ENCODE results near the gene KCNQ1OT1. TPM values are rescaled to one million over a fixed set of nuclear protein-coding genes. Genes with fewer than 3 reads are reported as not detected.

KCNQ1OT1 gene
- total RNA-seq, 2 donors from 2014 or later, result 5.2 to 6.9 TPM

DNA sequence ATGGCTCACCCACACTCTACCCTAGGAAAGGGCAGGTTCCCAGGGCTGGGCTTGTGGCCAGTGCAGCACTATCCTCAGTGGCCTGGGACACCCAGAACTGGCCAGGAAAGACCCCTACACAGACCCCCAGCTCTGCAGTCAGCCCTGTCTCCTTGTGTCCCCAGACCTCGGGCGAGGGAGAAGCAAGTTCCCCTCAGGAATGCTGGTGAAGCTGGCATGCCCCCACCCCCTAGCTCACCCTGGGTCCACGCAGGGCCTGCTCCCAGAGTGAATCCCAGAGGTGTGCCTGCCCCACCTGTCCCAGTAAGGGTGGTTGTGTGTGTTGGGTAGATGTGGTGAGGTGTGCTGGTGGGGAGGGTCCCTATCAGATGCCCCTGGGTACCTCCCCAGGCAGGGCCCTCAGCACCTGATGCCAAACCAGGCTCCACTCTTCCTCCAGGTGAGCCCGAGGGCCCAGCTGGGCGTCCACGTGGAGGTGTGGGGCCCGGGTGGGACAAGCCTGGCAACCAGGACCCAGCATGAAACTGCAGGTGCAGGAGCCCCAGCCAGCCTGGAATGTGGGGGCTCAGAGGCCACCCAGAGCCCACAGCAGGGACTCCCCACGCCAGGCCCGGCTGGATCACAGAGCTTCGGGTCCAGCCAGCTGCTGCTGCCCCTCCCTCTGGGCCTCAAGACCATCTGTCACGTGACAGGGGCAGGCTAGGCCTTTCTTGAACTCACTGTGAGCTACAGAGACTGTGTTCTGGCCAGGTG, 48.4 kb upstream of the KCNQ1OT1 start:
- Histone ChIP-seq H3K4me1 (ENCODE audit: control insufficient read depth, insufficient read depth, low read length) (no peaks in the 10 kb centered on the region), H3K36me3 (ENCODE audit: control insufficient read depth, insufficient read depth, low read length) (no peaks in the 10 kb centered on the region), H3K9me3 (ENCODE audit: control insufficient read depth, low read length) (no peaks in the 10 kb centered on the region), H3K27me3 (ENCODE audit: control insufficient read depth, insufficient read depth, low read length, poor library complexity, severe bottlenecking) (peaks cover 5% of the 10 kb centered on the region), H3K4me3 (ENCODE audit: low read length) (no peak overlapping the region), H3K9ac (ENCODE audit: extremely low read depth, low read length, poor library complexity, severe bottlenecking) (no peak overlapping the region), H3K27ac (ENCODE audit: low read depth, low read length) (no peak overlapping the region)
- Mint-ChIP-seq H3K27me3 (ENCODE audit: insufficient read depth) (peaks cover 62% of the 10 kb centered on the region), H3K27ac (no peak overlapping the region), H3K4me3 (no peak overlapping the region), H3K36me3 (ENCODE audit: low read depth) (no peaks in the 10 kb centered on the region), H3K4me1 (peaks cover 5% of the 10 kb centered on the region), H3K9me3 (no peaks in the 10 kb centered on the region)
- TF ChIP-seq, protein P1, sequence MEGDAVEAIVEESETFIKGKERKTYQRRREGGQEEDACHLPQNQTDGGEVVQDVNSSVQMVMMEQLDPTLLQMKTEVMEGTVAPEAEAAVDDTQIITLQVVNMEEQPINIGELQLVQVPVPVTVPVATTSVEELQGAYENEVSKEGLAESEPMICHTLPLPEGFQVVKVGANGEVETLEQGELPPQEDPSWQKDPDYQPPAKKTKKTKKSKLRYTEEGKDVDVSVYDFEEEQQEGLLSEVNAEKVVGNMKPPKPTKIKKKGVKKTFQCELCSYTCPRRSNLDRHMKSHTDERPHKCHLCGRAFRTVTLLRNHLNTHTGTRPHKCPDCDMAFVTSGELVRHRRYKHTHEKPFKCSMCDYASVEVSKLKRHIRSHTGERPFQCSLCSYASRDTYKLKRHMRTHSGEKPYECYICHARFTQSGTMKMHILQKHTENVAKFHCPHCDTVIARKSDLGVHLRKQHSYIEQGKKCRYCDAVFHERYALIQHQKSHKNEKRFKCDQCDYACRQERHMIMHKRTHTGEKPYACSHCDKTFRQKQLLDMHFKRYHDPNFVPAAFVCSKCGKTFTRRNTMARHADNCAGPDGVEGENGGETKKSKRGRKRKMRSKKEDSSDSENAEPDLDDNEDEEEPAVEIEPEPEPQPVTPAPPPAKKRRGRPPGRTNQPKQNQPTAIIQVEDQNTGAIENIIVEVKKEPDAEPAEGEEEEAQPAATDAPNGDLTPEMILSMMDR (conservative IDR thresholded peaks at IDR 0.05), result no peak
- no peak for DNase-seq
- WGBS, 2 experiments (ENCODE audit: insufficient coverage in 1 of 2, insufficient read length in 1 of 2), result 86 to 98% methylated on average over 6 to 11 of the region's 11 CpGs

DNA sequence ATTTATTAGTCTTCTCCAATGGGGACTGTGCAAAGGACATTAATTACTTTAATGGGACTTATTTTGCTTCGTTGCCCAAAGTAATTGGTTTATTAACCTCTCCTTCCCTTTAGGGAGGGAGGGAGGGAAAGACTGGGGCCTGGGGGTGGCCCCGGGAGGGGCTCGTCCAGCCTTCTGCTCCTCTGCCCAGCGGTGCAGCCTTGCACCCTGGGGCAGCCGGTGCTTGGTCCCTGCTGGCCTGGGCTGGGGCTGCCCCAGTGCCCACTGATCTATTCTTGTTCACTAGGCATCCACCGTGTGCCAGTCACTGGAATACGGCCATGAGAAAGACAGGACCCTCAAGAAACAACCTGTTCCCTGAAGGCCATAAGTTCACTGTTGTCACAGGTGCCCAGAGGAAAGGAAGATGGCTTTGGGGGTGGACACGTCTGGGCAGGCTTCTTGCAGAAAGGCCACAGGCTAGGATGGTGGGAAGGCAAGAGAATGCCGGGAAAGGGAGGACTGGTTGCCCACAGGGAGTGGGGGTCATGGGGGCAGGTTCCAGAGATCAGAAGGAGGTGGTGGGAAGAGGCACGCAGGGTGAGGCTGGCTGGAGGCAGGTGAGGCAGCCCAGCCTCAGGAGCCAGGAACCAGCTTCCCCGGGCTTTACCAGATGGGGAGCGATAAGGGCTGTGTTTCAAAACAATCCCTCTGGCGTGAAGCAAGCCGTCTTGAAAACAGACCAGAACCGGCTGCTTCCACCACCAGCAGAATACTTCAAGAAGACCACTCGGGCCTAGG, 47.6 kb upstream of the KCNQ1OT1 start:
- peaks cover 4% of the 10 kb centered on the region for H3K27me3 ChIP-seq (ENCODE audit: control insufficient read depth, insufficient read depth, low read length, poor library complexity, severe bottlenecking)
- Mint-ChIP-seq H3K4me1 (peaks cover 10% of the 10 kb centered on the region), H3K4me3 (no peak overlapping the region), H3K36me3 (ENCODE audit: low read depth) (no peaks in the 10 kb centered on the region), H3K27ac (peak overlapping the region; percentile 8), H3K27me3 (ENCODE audit: insufficient read depth) (peaks cover 54% of the 10 kb centered on the region), H3K9me3 (no peaks in the 10 kb centered on the region)
- no peak overlapping the region for H3K27ac ChIP-seq (ENCODE audit: low read depth, low read length)
- WGBS, 2 experiments (ENCODE audit: insufficient coverage in 1 of 2, insufficient read length in 1 of 2), result 89% methylated on average over 8 to 16 of the region's 16 CpGs
- no peak for DNase-seq
- H3K4me3 ChIP-seq (ENCODE audit: low read length), result no peak overlapping the region
- H3K9ac ChIP-seq (ENCODE audit: extremely low read depth, low read length, poor library complexity, severe bottlenecking), result no peak overlapping the region
- TF ChIP-seq, protein P1 (conservative IDR thresholded peaks at IDR 0.05), result no peak
- H3K9me3 ChIP-seq (ENCODE audit: control insufficient read depth, low read length), result no peaks in the 10 kb centered on the region
- H3K36me3 ChIP-seq (ENCODE audit: control insufficient read depth, insufficient read depth, low read length), result no peaks in the 10 kb centered on the region
- H3K4me1 ChIP-seq (ENCODE audit: control insufficient read depth, insufficient read depth, low read length), result no peaks in the 10 kb centered on the region

DNA sequence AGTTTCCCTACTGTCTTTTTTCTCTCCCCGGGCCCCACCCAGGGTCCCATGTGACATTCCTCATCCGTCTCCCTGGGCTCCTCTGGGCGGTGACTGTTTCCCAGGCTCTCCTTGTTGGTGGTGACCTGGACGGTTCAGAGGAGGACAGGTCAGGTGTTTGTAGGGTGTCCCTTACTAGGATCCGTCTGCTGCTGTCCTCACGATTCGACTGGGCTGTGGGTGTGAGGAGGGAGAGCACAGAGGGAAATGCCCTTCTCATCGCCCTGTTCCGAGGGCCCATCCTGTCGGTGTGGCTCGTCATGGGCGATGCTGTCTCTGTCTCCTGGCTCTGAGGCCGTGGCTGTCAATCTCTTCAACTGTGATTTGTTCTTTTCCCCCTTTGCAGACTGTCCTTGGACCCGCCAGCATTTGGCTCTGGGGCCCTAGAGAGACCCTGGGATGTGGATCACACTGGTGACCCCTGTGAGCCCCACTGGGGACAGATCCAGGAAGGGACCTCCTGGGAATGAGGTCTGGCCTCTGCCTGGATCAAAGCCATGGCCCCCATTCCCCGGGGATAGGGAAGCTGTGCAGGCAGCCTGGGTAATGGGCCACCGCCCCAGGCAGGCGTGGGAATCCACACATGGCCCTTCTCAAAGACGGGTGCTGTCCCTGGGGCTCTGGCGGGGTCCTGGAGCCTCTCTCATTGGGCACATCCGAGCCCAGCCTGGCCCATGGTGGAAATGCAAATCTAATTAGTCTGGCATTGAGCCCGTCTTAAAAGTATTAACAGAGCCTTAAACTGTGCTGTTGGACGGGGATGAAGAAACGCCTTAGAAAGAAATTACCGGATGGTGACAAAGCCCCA, 46.8 kb upstream of the KCNQ1OT1 start:
- Mint-ChIP-seq H3K27ac (no peak overlapping the region), H3K4me1 (peaks cover 18% of the 10 kb centered on the region), H3K27me3 (ENCODE audit: insufficient read depth) (peaks cover 46% of the 10 kb centered on the region), H3K9me3 (no peaks in the 10 kb centered on the region), H3K4me3 (no peak overlapping the region), H3K36me3 (ENCODE audit: low read depth) (no peaks in the 10 kb centered on the region)
- TF ChIP-seq, protein P1 (conservative IDR thresholded peaks at IDR 0.05), result no peak
- H3K27ac ChIP-seq (ENCODE audit: low read depth, low read length), result no peak overlapping the region
- peaks cover 6% of the 10 kb centered on the region for H3K4me1 ChIP-seq (ENCODE audit: control insufficient read depth, insufficient read depth, low read length)
- no peak for DNase-seq
- H3K9me3 ChIP-seq (ENCODE audit: control insufficient read depth, low read length), result no peaks in the 10 kb centered on the region
- no peaks in the 10 kb centered on the region for H3K27me3 ChIP-seq (ENCODE audit: control insufficient read depth, insufficient read depth, low read length, poor library complexity, severe bottlenecking)
- no peak overlapping the region for H3K4me3 ChIP-seq (ENCODE audit: low read length)
- WGBS, 2 experiments (ENCODE audit: insufficient coverage in 1 of 2, insufficient read length in 1 of 2), result 88 to 91% methylated on average over 17 to 24 of the region's 24 CpGs
- no peaks in the 10 kb centered on the region for H3K36me3 ChIP-seq (ENCODE audit: control insufficient read depth, insufficient read depth, low read length)
- H3K9ac ChIP-seq (ENCODE audit: extremely low read depth, low read length, poor library complexity, severe bottlenecking), result no peak overlapping the region

Measured in endodermal cell (in vitro differentiated cells).